CD14-positive monocyte (primary cell): ENCODE data around the gene MYO15B. TPM values are rescaled to one million over a fixed set of nuclear protein-coding genes. Genes with fewer than 3 reads are reported as not detected.
"Not testable (repeated sequence)": the region's sequence is repeated elsewhere in the genome, so short reads cannot be mapped to it uniquely, and the experiment has no call there.

Source experiments
- DNase-seq, 3 donors: peaks; one replicate each; pipeline ENCODE4 v3.0.0-alpha.2; 2011 to 2022
- H2AFZ ChIP-seq: 2 replicates; pipeline ENCODE4 v1.6.0; 2012; ENCODE audit warnings: mild to moderate bottlenecking, low read depth, low read length, inconsistent platforms; ENCODE audit not compliant: insufficient read depth, poor library complexity, severe bottlenecking
- H3K27ac ChIP-seq, 2 donors: 1 replicate in 1 of 2; 2 replicates in 1 of 2; pipeline ENCODE4 v1.5.1; 2012 to 2013; ENCODE audit warnings: low read length in 2 of 2, control low read depth in 1 of 2, inconsistent platforms in 1 of 2, low read depth in 1 of 2, mild to moderate bottlenecking in 1 of 2
- H3K27me3 ChIP-seq, 2 donors: one replicate each; pipeline versions ENCODE4 v1.6.0 to v1.6.1; 2011 to 2013; ENCODE audit warnings: low read length in 2 of 2; ENCODE audit not compliant: control insufficient read depth in 2 of 2, insufficient read depth in 2 of 2
- H3K36me3 ChIP-seq, 2 donors: replicated peaks in 1 of 2; 1 replicate in 1 of 2; 2 replicates in 1 of 2; pipeline versions ENCODE4 v1.5.1 to v1.6.1; 2012 to 2013; ENCODE audit warnings: low read length in 2 of 2, control low read depth in 1 of 2, inconsistent platforms in 1 of 2, mild to moderate bottlenecking in 1 of 2; ENCODE audit not compliant: insufficient read depth in 2 of 2, control insufficient read depth in 1 of 2
- H3K4me1 ChIP-seq, 2 donors: 1 replicate in 1 of 2; 2 replicates in 1 of 2; pipeline versions ENCODE4 v1.5.1 to v1.6.1; 2012 to 2013; ENCODE audit warnings: low read length in 2 of 2, control low read depth in 1 of 2, inconsistent platforms in 1 of 2, mild to moderate bottlenecking in 1 of 2, moderate library complexity in 1 of 2; ENCODE audit not compliant: insufficient read depth in 2 of 2, control insufficient read depth in 1 of 2
- H3K4me2 ChIP-seq: replicated peaks from 2 replicates; pipeline ENCODE3; 2012; ENCODE audit warnings: low read length, moderate library complexity, mild to moderate bottlenecking; ENCODE audit not compliant: poor library complexity, severe bottlenecking; ENCODE audit errors: extremely low read depth
- H3K4me3 ChIP-seq, 3 experiments: fragments of 200-600 bp in 1 of 3; sonication (generic) in 1 of 3; replicated peaks in 1 of 3; 1 replicate in 2 of 3; 2 replicates in 1 of 3; pipeline ENCODE4 v1.5.1; 2011 to 2013; ENCODE audit warnings: low read length in 3 of 3, mild to moderate bottlenecking in 3 of 3, control low read depth in 2 of 3, low read depth in 2 of 3, inconsistent platforms in 1 of 3, moderate library complexity in 1 of 3
- H3K79me2 ChIP-seq: 2 replicates; pipeline ENCODE4 v1.6.0; 2012; ENCODE audit warnings: mild to moderate bottlenecking, control low read depth, inconsistent platforms, low read length, moderate library complexity; ENCODE audit not compliant: insufficient read depth
- H3K9ac ChIP-seq: 2 replicates; pipeline ENCODE4 v1.6.0; 2017; ENCODE audit warnings: low read length, mild to moderate bottlenecking; ENCODE audit not compliant: insufficient read depth, poor library complexity, severe bottlenecking
- H3K9me3 ChIP-seq, 2 donors: replicated peaks in 1 of 2; 1 replicate in 1 of 2; 2 replicates in 1 of 2; pipeline versions ENCODE4 v1.5.1 to v1.6.1; 2012 to 2013; ENCODE audit warnings: low read length in 2 of 2, control low read depth in 1 of 2; ENCODE audit not compliant: control insufficient read depth in 1 of 2, insufficient read depth in 1 of 2
- H4K20me1 ChIP-seq: 2 replicates; pipeline ENCODE4 v1.6.0; 2012; ENCODE audit warnings: mild to moderate bottlenecking, low read length, control low read depth, moderate library complexity; ENCODE audit not compliant: insufficient read depth
- H3K27ac Mint-ChIP-seq, 7 donors: one replicate each; pipeline ENCODE4 v1.8.0; 2020; ENCODE audit warnings: mild to moderate bottlenecking in 7 of 7, mixed read lengths in 7 of 7, moderate library complexity in 6 of 7, inconsistent platforms in 2 of 7
- H3K27me3 Mint-ChIP-seq, 3 donors: one replicate each; pipeline ENCODE4 v1.8.0; 2021 to 2022; ENCODE audit warnings: low read depth in 3 of 3, mild to moderate bottlenecking in 3 of 3, mixed read lengths in 3 of 3, moderate library complexity in 3 of 3, inconsistent platforms in 1 of 3
- H3K36me3 Mint-ChIP-seq, 2 donors: one replicate each; pipeline ENCODE4 v1.8.0; 2020; ENCODE audit warnings: mixed read lengths in 2 of 2, inconsistent platforms in 1 of 2, mild to moderate bottlenecking in 1 of 2
- H3K4me1 Mint-ChIP-seq: one replicate; pipeline ENCODE4 v1.8.0; 2020; ENCODE audit warnings: mild to moderate bottlenecking, mixed read lengths
- H3K4me3 Mint-ChIP-seq, 2 donors: one replicate each; pipeline ENCODE4 v1.8.0; 2020; ENCODE audit warnings: mild to moderate bottlenecking in 2 of 2, mixed read lengths in 2 of 2, moderate library complexity in 1 of 2
- H3K9me3 Mint-ChIP-seq, 7 donors: one replicate each; pipeline ENCODE4 v1.8.0; 2020 to 2022; ENCODE audit warnings: mixed read lengths in 7 of 7, mild to moderate bottlenecking in 6 of 7, moderate library complexity in 6 of 7, inconsistent platforms in 2 of 7
- CTCF ChIP-seq: fragments of 200-600 bp; IDR thresholded peaks from one replicate; pipeline ENCODE4 v1.8.0; 2022; ENCODE audit warnings: antibody characterized with exemption, mild to moderate bottlenecking
- WGBS: methylation state at CpG from one replicate; pipeline ENCODE4 v1.1.5; 2013; ENCODE audit warnings: missing lambda C conversion rate; ENCODE audit not compliant: insufficient coverage; 5-methylcytosine and 5-hydroxymethylcytosine counted together
- intact Hi-C, 2 donors: fragments of 100-400 bp; cut with micrococcal nuclease; formaldehyde crosslinking; loops; one replicate each; pipeline versions ENCODE4 v1.15.0 to v1.15.1; 2023
- polyA plus RNA-seq, 3 donors: library from polyadenylated mRNA; depleted of rRNA in 1 of 3; unstranded in 2 of 3; stranded (reverse) in 1 of 3; fragments of 300-500 nt in 2 of 3; fragments of >200 nt in 1 of 3; fragmentation: Illumina TruSeq in 2 of 3; gene quantifications; 1 replicate in 2 of 3; 2 replicates in 1 of 3; pipeline ENCODE4 v1.2.3, GENCODE V29; 2012 to 2021

MYO15B gene
- polyA plus RNA-seq, 3 donors = 0.17 to 596 (median 0.62) TPM

- Histone ChIP-seq H3K9ac (no peak overlapping the region), H3K4me1 (peaks cover 5 to 13% of the 10 kb centered on the region in 2 donors), H3K9me3 (no peaks in the 10 kb centered on the region), H2AFZ (no peak overlapping the region), H3K27me3 (no peaks in the 10 kb centered on the region), H3K79me2 (no peaks in the 10 kb centered on the region), H3K36me3 (peaks cover 8 to 33% of the 10 kb centered on the region in 2 donors), H4K20me1 (peaks cover 13% of the 10 kb centered on the region), H3K4me2 (no peak overlapping the region), H3K4me3 (no peak overlapping the region), H3K27ac (no peak overlapping the region)
- Mint-ChIP-seq H3K4me1 (peaks cover 12% of the 10 kb centered on the region), H3K27me3 (peaks cover 2 to 8% (median 4%) of the 10 kb centered on the region in 3 donors), H3K36me3 (peaks cover 20 to 24% of the 10 kb centered on the region in 2 donors), H3K9me3 (peaks cover 0 to 2% (median 0%) of the 10 kb centered on the region in 7 donors), H3K4me3 (no peak overlapping the region), H3K27ac (no peak overlapping the region)
- no peak for TF ChIP-seq CTCF
- WGBS = 88% methylated on average over 11 of the region's 13 CpGs
- intact Hi-C loops = no loop called here
- no peak for DNase-seq
These were observed 49.5 kb downstream of the MYO15B start for GRCh38 chr17:75637143-75637538.

- no peak overlapping the region for H3K9ac ChIP-seq
- H3K27me3 ChIP-seq = no peaks in the 10 kb centered on the region
- H3K9me3 ChIP-seq = no peaks in the 10 kb centered on the region
- H3K27ac ChIP-seq = no peak overlapping the region
- no peak overlapping the region for H3K4me2 ChIP-seq
- H3K4me1 ChIP-seq = peaks cover 5 to 14% of the 10 kb centered on the region in 2 donors
- 100% methylated on average over 7 of the region's 7 CpGs for WGBS
- H3K9me3 Mint-ChIP-seq = peaks cover 0 to 2% (median 0%) of the 10 kb centered on the region in 7 donors
- H3K4me3 ChIP-seq = no peak overlapping the region
- H3K4me3 Mint-ChIP-seq = no peak overlapping the region
- H4K20me1 ChIP-seq = peaks cover 12% of the 10 kb centered on the region
- H3K27ac Mint-ChIP-seq = no peak overlapping the region
- no peaks in the 10 kb centered on the region for H3K79me2 ChIP-seq
- DNase-seq = no peak
- H3K36me3 Mint-ChIP-seq = peaks cover 19 to 24% of the 10 kb centered on the region in 2 donors
- intact Hi-C loops = no loop called here
- no peak for TF ChIP-seq CTCF
- H3K36me3 ChIP-seq = peaks cover 8 to 33% of the 10 kb centered on the region in 2 donors
- no peak overlapping the region for H2AFZ ChIP-seq
- H3K4me1 Mint-ChIP-seq = peaks cover 16% of the 10 kb centered on the region
- H3K27me3 Mint-ChIP-seq = peaks cover 0 to 8% (median 4%) of the 10 kb centered on the region in 3 donors
These were observed 50.0 kb downstream of the MYO15B start for GRCh38 chr17:75637551-75637950.

- H3K27ac ChIP-seq, H3K79me2 ChIP-seq, H3K9me3 Mint-ChIP-seq, H3K9ac ChIP-seq, H2AFZ ChIP-seq, H3K4me3 Mint-ChIP-seq, H4K20me1 ChIP-seq, intact Hi-C loops, H3K27me3 Mint-ChIP-seq, H3K27ac Mint-ChIP-seq, H3K4me2 ChIP-seq, H3K9me3 ChIP-seq, DNase-seq, H3K27me3 ChIP-seq, H3K4me3 ChIP-seq: not testable (repeated sequence)
- Mint-ChIP-seq H3K36me3 (peaks cover 19 to 24% of the 10 kb centered on the region in 2 donors), H3K4me1 (peaks cover 18% of the 10 kb centered on the region)
- H3K36me3 ChIP-seq = peaks cover 9 to 33% of the 10 kb centered on the region in 2 donors
- 95% methylated on average over 6 of the region's 12 CpGs for WGBS
- H3K4me1 ChIP-seq = peaks cover 3 to 16% of the 10 kb centered on the region in 2 donors
These were observed 50.4 kb downstream of the MYO15B start for GRCh38 chr17:75638039-75638438.
